ENCODE results near the gene ARHGAP15.

DNA sequence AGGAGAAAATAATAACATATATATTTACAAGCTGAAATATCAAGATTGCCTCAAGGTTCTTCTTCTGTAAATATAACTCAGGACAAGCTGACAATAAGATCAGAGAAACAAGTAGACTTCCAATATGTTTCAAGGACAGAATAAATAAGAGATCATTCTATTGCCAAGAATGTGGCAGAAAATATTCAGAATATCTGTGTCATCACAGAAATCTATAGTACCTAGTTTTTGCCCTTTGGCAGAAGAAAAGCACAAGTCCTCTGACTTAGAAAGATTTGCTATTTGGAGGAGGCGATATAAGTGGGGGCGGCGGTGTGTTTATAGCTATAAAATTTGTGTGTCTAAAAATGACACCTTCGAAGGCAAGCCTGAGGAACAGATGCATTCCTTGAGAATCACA, 34.3 kb downstream of the ARHGAP15 start:
- TF ChIP-seq, protein P1, sequence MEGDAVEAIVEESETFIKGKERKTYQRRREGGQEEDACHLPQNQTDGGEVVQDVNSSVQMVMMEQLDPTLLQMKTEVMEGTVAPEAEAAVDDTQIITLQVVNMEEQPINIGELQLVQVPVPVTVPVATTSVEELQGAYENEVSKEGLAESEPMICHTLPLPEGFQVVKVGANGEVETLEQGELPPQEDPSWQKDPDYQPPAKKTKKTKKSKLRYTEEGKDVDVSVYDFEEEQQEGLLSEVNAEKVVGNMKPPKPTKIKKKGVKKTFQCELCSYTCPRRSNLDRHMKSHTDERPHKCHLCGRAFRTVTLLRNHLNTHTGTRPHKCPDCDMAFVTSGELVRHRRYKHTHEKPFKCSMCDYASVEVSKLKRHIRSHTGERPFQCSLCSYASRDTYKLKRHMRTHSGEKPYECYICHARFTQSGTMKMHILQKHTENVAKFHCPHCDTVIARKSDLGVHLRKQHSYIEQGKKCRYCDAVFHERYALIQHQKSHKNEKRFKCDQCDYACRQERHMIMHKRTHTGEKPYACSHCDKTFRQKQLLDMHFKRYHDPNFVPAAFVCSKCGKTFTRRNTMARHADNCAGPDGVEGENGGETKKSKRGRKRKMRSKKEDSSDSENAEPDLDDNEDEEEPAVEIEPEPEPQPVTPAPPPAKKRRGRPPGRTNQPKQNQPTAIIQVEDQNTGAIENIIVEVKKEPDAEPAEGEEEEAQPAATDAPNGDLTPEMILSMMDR (IDR thresholded peaks at IDR 0.05) = no peak
- TF ChIP-seq POLR2A (IDR thresholded peaks at IDR 0.05) (no peak), POLR2AphosphoS5 (IDR thresholded peaks at IDR 0.05) (no peak), EP300 (IDR thresholded peaks at IDR 0.05) (no peak)

Data from gastroesophageal sphincter (tissue), 3 donors.